Pancreas (tissue), 10 donors: ENCODE results near the gene TRIM29. TPM values are rescaled to one million over a fixed set of nuclear protein-coding genes. Genes with fewer than 3 reads are reported as not detected.

Source experiments
- ATAC-seq, 4 donors: fragments of 200-7000 bp; cut with Tn5 transposase; one replicate each; pipeline versions ENCODE4 v1.8.0 to v1.9.1; 2020; ENCODE audit warnings: mild to moderate bottlenecking in 4 of 4, moderate library complexity in 4 of 4
- DNase-seq, 6 donors: peaks; one replicate each; pipeline ENCODE4 v3.0.0-alpha.2; 2020
- FAIRE-seq: peaks from 2 replicates; lab custom pipeline; 2012; peaks lifted over from hg19 to GRCh38; lab: Jason Lieb, UNC
- H3K27ac ChIP-seq, 4 donors: fragments of 200-600 bp; sonication (generic); 1 replicate in 3 of 4; 2 replicates in 1 of 4; pipeline versions ENCODE4 v1.5.0 to v1.8.0; 2020
- H3K27me3 ChIP-seq, 4 donors: fragments of 200-600 bp; one replicate each; pipeline ENCODE4 v1.8.0; 2021
- H3K36me3 ChIP-seq, 3 donors: fragments of 200-600 bp; sonication (generic) in 1 of 3; one replicate each; pipeline versions ENCODE4 v1.5.0 to v1.8.0; 2020 to 2021
- H3K4me1 ChIP-seq, 3 donors: fragments of 200-600 bp; one replicate each; pipeline ENCODE4 v1.8.0; 2021
- H3K4me3 ChIP-seq, 4 donors: fragments of 200-600 bp; sonication (generic) in 2 of 4; one replicate each; pipeline versions ENCODE4 v1.5.0 to v1.8.0; 2020 to 2021
- H3K9me3 ChIP-seq, 4 donors: fragments of 200-600 bp; one replicate each; pipeline ENCODE4 v1.8.0; 2021
- CTCF ChIP-seq, 4 donors: fragments of 200-600 bp; sonication (generic) in 3 of 4; IDR thresholded peaks; one replicate each; pipeline versions ENCODE4 v1.5.0 to v1.8.0; 2021; ENCODE audit warnings: antibody characterized with exemption in 4 of 4
- WGBS, 2 donors: extraction: QIAGEN DNeasy Blood & Tissue Kit; methylation state at CpG; one replicate each; pipeline ENCODE4 v1.1.7; 2013; 5-methylcytosine and 5-hydroxymethylcytosine counted together
- intact Hi-C, 3 donors: fragments of 100-400 bp; cut with DNase I; formaldehyde crosslinking; loops; one replicate each; pipeline versions ENCODE4 v1.11.1 to v1.14.2; 2022
- polyA plus RNA-seq, 2 donors: library from polyadenylated mRNA; stranded (reverse); fragments of 200-250 nt; gene quantifications; one replicate each; pipeline ENCODE4 v1.2.3, GENCODE V29; 2013
- total RNA-seq, 6 donors: library from RNA; stranded (reverse); fragmentation: NEBNext Ultra II Directional in 4 of 6; extraction: Animal tissue kit (Norgen Biotek cat#: 25700) in 4 of 6; gene quantifications; one replicate each; pipeline versions ENCODE4 v1.2.1 to v1.2.4, GENCODE V29; 2021 to 2023
- donor health status: healthy with polysubstance abuse.
- donor health status: DM: no; HTN: no; CAD: no; lungs with moderate emphysema.
- donor health status: DM: no; HTN: no; CAD: no.
- donor health status: control.
- donor health status: control.
- donor health status: Bipolar disorder and iron deficiency.
- donor health status: DM: yes; HTN: yes; CAD: no.
- donor health status: DM: no; HTN: no; CAD: no.
- donor health status: DM: no; HTN: no; CAD: no.
- donor health status: DM: yes; HTN: yes; CAD: no.

Gene TRIM29
- total and polyA plus RNA-seq, 8 donors = 0.38 to 1.7 (median 0.61) TPM

- WGBS, 2 donors = 84 to 90% methylated on average over 5 of the region's 5 CpGs
- peak in 1 of 6 donors; percentile 5 for DNase-seq
- no peak for ATAC-seq
These were observed 40.7 kb upstream of the TRIM29 start for GRCh38 chr11:120178561-120179056.

GRCh38 chr11:120174866-120175265, 37.0 kb upstream of the TRIM29 start:
- intact Hi-C loops = loop anchor here (2.0 to 10.0 kb wide), 4 partner anchors 50 to 128 kb away; no protein-coding TSS in a partner anchor

More at GRCh38 chr11:120178561-120179056, 40.7 kb upstream of the TRIM29 start:
- peaks cover 6 to 11% (median 8%) of the 10 kb centered on the region in 3 donors for H3K4me1 ChIP-seq
- H3K9me3 ChIP-seq = no peaks in the 10 kb centered on the region
- no peak for FAIRE-seq
- TF ChIP-seq CTCF (IDR thresholded peaks at IDR 0.05) = no peak
- no peaks in the 10 kb centered on the region for H3K36me3 ChIP-seq
- H3K4me3 ChIP-seq = no peak overlapping the region
- no peak overlapping the region for H3K27ac ChIP-seq
- intact Hi-C loops = loop anchor here in 2 of 3 donors (5.0 to 10.0 kb wide), 2 partner anchors 46 to 49 kb away; no protein-coding TSS in a partner anchor
- no peaks in the 10 kb centered on the region for H3K27me3 ChIP-seq

GRCh38 chr11:120173807-120174206, 35.9 kb upstream of the TRIM29 start:
- intact Hi-C loops = loop anchor here (2.0 to 10.0 kb wide), 4 partner anchors 51 to 129 kb away; no protein-coding TSS in a partner anchor
- ATAC-seq (no peak), FAIRE-seq (no peak)

More at GRCh38 chr11:120174866-120175265, 37.0 kb upstream of the TRIM29 start:
- Histone ChIP-seq H3K27me3 (no peaks in the 10 kb centered on the region), H3K4me3 (no peak overlapping the region), H3K9me3 (no peaks in the 10 kb centered on the region), H3K27ac (no peak overlapping the region), H3K36me3 (no peaks in the 10 kb centered on the region), H3K4me1 (no peaks in the 10 kb centered on the region)
- no peak for TF ChIP-seq CTCF (IDR thresholded peaks at IDR 0.05)
- 84% methylated on average over 4 of the region's 4 CpGs for WGBS, 2 donors
- no peak for FAIRE-seq
- no peak for DNase-seq
- ATAC-seq = no peak

GRCh38 chr11:120173019-120173705, 35.2 kb upstream of the TRIM29 start:
- H3K9me3 ChIP-seq = no peaks in the 10 kb centered on the region
- H3K27me3 ChIP-seq = no peaks in the 10 kb centered on the region
- ATAC-seq (no peak), FAIRE-seq (no peak), DNase-seq (no peak)
- no peaks in the 10 kb centered on the region for H3K36me3 ChIP-seq
- intact Hi-C loops = loop anchor here (2.0 to 10.0 kb wide), 3 partner anchors 52 to 124 kb away; no protein-coding TSS in a partner anchor
- H3K4me3 ChIP-seq = no peak overlapping the region
- 66 to 72% methylated on average over 11 of the region's 11 CpGs for WGBS, 2 donors
- no peak overlapping the region for H3K27ac ChIP-seq
- TF ChIP-seq CTCF (IDR thresholded peaks at IDR 0.05) = no peak
- peaks cover 0 to 3% (median 0%) of the 10 kb centered on the region in 3 donors for H3K4me1 ChIP-seq

More at GRCh38 chr11:120173807-120174206, 35.9 kb upstream of the TRIM29 start:
- no peak for DNase-seq
- Histone ChIP-seq H3K27ac (no peak overlapping the region), H3K9me3 (no peaks in the 10 kb centered on the region), H3K4me1 (no peaks in the 10 kb centered on the region), H3K4me3 (no peak overlapping the region), H3K27me3 (no peaks in the 10 kb centered on the region), H3K36me3 (no peaks in the 10 kb centered on the region)
- no peak for TF ChIP-seq CTCF (IDR thresholded peaks at IDR 0.05)
- WGBS, 2 donors = 48 to 59% methylated on average over 5 of the region's 5 CpGs
